ENCODE data around the gene UBE2I. TPM values are rescaled to one million over a fixed set of nuclear protein-coding genes. Genes with fewer than 3 reads are reported as not detected.

UBE2I gene
- total RNA-seq, 1 experiment from 2014 or later = 71.3 TPM

DNA sequence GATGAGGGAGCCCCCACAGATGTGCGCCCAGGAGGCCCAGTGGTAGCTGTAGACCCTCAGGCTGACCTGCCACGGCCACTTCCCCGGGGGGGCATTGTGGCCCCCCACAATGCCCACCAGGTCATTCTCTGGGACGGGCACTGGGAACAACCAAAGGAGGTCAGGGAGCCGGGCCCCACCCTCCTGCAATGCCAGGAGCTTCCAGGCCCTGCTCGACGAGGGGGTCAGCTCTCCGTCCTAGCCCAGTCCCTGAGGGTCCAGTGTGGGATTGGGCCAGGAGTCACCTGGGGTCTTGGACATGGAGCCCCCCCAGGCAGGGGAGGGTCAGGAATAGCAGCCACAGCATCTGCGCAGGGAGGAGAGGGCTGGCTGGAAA is 46.6 kb upstream of the UBE2I start:
- CTCF ChIA-PET = interaction anchor here (0.6 kb wide), 1 partner anchor 142 kb away, joined by 7 read pairs; no protein-coding TSS in a partner anchor
- H3K79me2 ChIP-seq (ENCODE audit: low read length) = no peaks in the 10 kb centered on the region
- H3K27ac ChIP-seq (ENCODE audit: low read length) = no peak overlapping the region
- H3K27me3 ChIP-seq (ENCODE audit: low read length) = peaks cover 31% of the 10 kb centered on the region
- no peak overlapping the region for H3K4me2 ChIP-seq (ENCODE audit: low read length)
- no peaks in the 10 kb centered on the region for H4K20me1 ChIP-seq (ENCODE audit: low read length)
- intact Hi-C loops (cut with micrococcal nuclease) = no loop called here
- no peaks in the 10 kb centered on the region for H3F3A ChIP-seq (ENCODE audit: low read length, unreplicated experiment)
- H3K36me3 ChIP-seq (ENCODE audit: low read depth, low read length) = no peaks in the 10 kb centered on the region
- POLR2A ChIA-PET (ENCODE audit: unreplicated experiment) = no interaction called here
- TF ChIP-seq EZH2 (IDR thresholded peaks at IDR 0.05; ENCODE audit: low read length, unreplicated experiment) (no peak), EZH2phosphoT487 (IDR thresholded peaks at IDR 0.05; ENCODE audit: borderline replicate concordance, low read length) (no peak)
- TF ChIP-seq, protein P1, sequence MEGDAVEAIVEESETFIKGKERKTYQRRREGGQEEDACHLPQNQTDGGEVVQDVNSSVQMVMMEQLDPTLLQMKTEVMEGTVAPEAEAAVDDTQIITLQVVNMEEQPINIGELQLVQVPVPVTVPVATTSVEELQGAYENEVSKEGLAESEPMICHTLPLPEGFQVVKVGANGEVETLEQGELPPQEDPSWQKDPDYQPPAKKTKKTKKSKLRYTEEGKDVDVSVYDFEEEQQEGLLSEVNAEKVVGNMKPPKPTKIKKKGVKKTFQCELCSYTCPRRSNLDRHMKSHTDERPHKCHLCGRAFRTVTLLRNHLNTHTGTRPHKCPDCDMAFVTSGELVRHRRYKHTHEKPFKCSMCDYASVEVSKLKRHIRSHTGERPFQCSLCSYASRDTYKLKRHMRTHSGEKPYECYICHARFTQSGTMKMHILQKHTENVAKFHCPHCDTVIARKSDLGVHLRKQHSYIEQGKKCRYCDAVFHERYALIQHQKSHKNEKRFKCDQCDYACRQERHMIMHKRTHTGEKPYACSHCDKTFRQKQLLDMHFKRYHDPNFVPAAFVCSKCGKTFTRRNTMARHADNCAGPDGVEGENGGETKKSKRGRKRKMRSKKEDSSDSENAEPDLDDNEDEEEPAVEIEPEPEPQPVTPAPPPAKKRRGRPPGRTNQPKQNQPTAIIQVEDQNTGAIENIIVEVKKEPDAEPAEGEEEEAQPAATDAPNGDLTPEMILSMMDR (conservative IDR thresholded peaks at IDR 0.05; ENCODE audit: low read depth, low read length) = no peak
- H3K9me2 ChIP-seq (replicated peaks; ENCODE audit: low read length) = no peaks in the 10 kb centered on the region
- no peak overlapping the region for H2AFZ ChIP-seq (ENCODE audit: low read length)
- no peak overlapping the region for H3K4me3 ChIP-seq (ENCODE audit: low read length)
- ATAC-seq (no peak), DNase-seq (no peak)
- no peaks in the 10 kb centered on the region; the same call in 1 of the 2 replicates for H3K4me1 ChIP-seq (ENCODE audit: insufficient read depth, low read length)
- BruUV-seq (replicated peaks) = no TSS peak
- no peaks in the 10 kb centered on the region for H3K9me3 ChIP-seq (ENCODE audit: low read length)
- H3K9ac ChIP-seq (ENCODE audit: low read length) = no peak overlapping the region

DNA sequence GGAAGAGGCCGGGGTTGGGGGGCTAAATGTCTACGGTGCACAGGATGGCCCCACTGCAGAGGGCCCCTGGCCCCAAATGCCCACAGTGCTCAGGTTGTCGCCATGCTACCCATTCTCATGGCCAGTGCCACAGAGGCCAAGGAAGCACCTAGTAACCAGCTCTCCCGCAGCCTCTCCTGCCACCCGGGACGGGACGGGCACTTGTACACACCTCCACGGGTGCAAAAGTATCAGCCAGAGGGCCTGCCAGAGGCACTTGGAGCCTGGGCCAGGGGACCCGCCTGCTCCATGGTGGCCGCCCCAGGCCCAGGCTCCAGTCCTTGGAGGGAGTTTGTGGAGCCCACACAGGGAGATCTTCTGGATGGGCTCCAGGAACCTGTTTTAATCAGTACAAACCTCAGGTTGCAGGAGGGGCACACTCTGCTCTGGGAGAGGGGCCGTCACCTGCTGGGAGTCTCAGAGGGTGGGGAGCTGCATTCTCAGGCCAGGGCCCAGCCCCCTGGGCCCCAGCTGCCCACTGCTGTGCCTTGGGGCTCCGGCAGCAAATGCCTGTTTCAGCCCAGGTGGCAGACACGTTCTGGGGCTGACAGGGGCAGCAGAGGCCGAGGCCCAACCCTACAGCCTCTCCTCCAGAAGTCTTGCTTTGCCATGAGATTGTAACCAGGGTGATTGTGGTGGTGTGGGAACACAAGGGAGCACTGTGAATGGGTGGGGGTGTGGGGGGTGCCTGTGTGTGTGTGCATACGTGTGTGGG is 45.7 kb upstream of the UBE2I start:
- Histone ChIP-seq H3K9ac (ENCODE audit: low read length) (no peak overlapping the region), H3K79me2 (ENCODE audit: low read length) (no peaks in the 10 kb centered on the region), H3K27ac (ENCODE audit: low read length) (no peak overlapping the region), H3K36me3 (ENCODE audit: low read depth, low read length) (no peaks in the 10 kb centered on the region), H3K27me3 (ENCODE audit: low read length) (peaks cover 31% of the 10 kb centered on the region), H3K9me3 (ENCODE audit: low read length) (no peaks in the 10 kb centered on the region), H3K4me1 (ENCODE audit: insufficient read depth, low read length) (no peaks in the 10 kb centered on the region; the same call in 1 of the 2 replicates), H3K9me2 (replicated peaks; ENCODE audit: low read length) (no peaks in the 10 kb centered on the region), H3K4me3 (ENCODE audit: low read length) (no peak overlapping the region), H3F3A (ENCODE audit: low read length, unreplicated experiment) (no peaks in the 10 kb centered on the region), H4K20me1 (ENCODE audit: low read length) (no peaks in the 10 kb centered on the region), H2AFZ (ENCODE audit: low read length) (no peak overlapping the region), H3K4me2 (ENCODE audit: low read length) (no peak overlapping the region)
- BruUV-seq (replicated peaks) = no TSS peak
- intact Hi-C loops (cut with micrococcal nuclease) = no loop called here
- ChIA-PET CTCF (no interaction called here), POLR2A (ENCODE audit: unreplicated experiment) (no interaction called here)
- no peak for DNase-seq
- ATAC-seq = no peak
- TF ChIP-seq EZH2phosphoT487 (IDR thresholded peaks at IDR 0.05; ENCODE audit: borderline replicate concordance, low read length) (no peak), EZH2 (IDR thresholded peaks at IDR 0.05; ENCODE audit: low read length, unreplicated experiment) (no peak)
- TF ChIP-seq, protein P1 (conservative IDR thresholded peaks at IDR 0.05; ENCODE audit: low read depth, low read length) = no peak

DNA sequence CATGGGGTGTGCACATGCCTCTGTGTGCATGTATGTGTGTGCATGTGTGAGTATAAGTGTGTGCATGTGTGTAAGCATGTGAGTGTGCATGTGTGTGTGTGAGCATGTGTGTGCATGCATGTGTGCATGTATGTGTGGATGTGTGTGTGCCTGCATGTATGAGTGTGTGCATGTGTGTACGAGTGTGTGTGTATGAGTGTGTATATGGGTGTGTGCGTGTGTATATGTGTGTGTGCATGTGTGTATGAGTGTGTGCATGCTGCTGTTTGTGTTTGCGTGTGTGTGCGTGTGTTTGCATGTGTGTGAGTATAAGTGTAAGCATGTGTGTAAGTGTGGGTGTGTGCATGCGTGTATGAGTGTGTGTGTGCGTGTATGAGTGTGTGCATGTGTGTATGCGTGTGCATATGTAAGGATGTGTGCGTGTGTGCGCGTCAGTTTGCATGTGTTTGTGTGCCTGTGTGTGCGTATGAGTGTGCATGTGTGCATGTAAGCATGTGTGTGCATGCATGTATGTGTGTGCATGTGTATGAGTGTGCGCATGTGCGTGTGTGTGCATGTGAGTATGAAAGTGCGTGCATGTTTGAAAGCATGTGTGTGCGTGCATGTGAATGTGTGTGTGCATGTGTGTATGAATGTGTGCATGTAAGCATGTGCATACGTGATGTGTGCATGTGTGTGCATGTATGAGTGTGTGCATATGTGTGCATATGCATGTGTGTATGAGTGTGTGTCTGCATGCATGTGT is 44.9 kb upstream of the UBE2I start:
- H3K27me3 ChIP-seq (ENCODE audit: low read length) = peaks cover 26% of the 10 kb centered on the region
- no peaks in the 10 kb centered on the region for H4K20me1 ChIP-seq (ENCODE audit: low read length)
- BruUV-seq (replicated peaks) = no TSS peak
- CTCF ChIA-PET = no interaction called here
- H3K9ac ChIP-seq (ENCODE audit: low read length) = no peak overlapping the region
- no peaks in the 10 kb centered on the region for H3K79me2 ChIP-seq (ENCODE audit: low read length)
- no peaks in the 10 kb centered on the region for H3K9me3 ChIP-seq (ENCODE audit: low read length)
- no peaks in the 10 kb centered on the region for H3F3A ChIP-seq (ENCODE audit: low read length, unreplicated experiment)
- no peaks in the 10 kb centered on the region for H3K36me3 ChIP-seq (ENCODE audit: low read depth, low read length)
- no peak overlapping the region for H3K4me2 ChIP-seq (ENCODE audit: low read length)
- H3K27ac ChIP-seq (ENCODE audit: low read length) = no peak overlapping the region
- intact Hi-C loops (cut with micrococcal nuclease) = no loop called here
- no peak overlapping the region for H2AFZ ChIP-seq (ENCODE audit: low read length)
- H3K4me1 ChIP-seq (ENCODE audit: insufficient read depth, low read length) = no peaks in the 10 kb centered on the region; the same call in 1 of the 2 replicates
- DNase-seq = no peak
- H3K4me3 ChIP-seq (ENCODE audit: low read length) = no peak overlapping the region
- TF ChIP-seq EZH2phosphoT487 (IDR thresholded peaks at IDR 0.05; ENCODE audit: borderline replicate concordance, low read length) (no peak), EZH2 (IDR thresholded peaks at IDR 0.05; ENCODE audit: low read length, unreplicated experiment) (no peak)
- TF ChIP-seq, protein P1 (conservative IDR thresholded peaks at IDR 0.05; ENCODE audit: low read depth, low read length) = no peak
- POLR2A ChIA-PET (ENCODE audit: unreplicated experiment) = no interaction called here
- no peak for ATAC-seq
- no peaks in the 10 kb centered on the region for H3K9me2 ChIP-seq (replicated peaks; ENCODE audit: low read length)

All from PC-3 (cell line).